Superior temporal gyrus (tissue), 1 donor: ENCODE results near the gene APOL4.
"Not testable (repeated sequence)": the region's sequence is repeated elsewhere in the genome, so short reads cannot be mapped to it uniquely, and the experiment has no call there.

ENCODE experiments used
- DNase-seq: peaks from one replicate; pipeline ENCODE4 v3.0.0-alpha.2; 2016; ENCODE audit errors: extremely low spot score

The APOL4 gene

GRCh38 chr22:36183446-36183845 is 18.2 kb downstream of the APOL4 start:
- DNase-seq, result no peak

- no peak for DNase-seq
Observed at GRCh38 chr22:36182857-36183256, 18.8 kb downstream of the APOL4 start.

- DNase-seq, result no peak
Observed at GRCh38 chr22:36182056-36182455, 19.6 kb downstream of the APOL4 start.

- DNase-seq, result no peak
Observed at GRCh38 chr22:36180928-36181327, 20.7 kb downstream of the APOL4 start.

GRCh38 chr22:36180038-36180880 is 21.4 kb downstream of the APOL4 start:
- peak; percentile 80 for DNase-seq

- no peak for DNase-seq
Observed at GRCh38 chr22:36177160-36177559, 24.4 kb downstream of the APOL4 start.

- no peak for DNase-seq
Observed at GRCh38 chr22:36175892-36176291, 25.7 kb downstream of the APOL4 start.

GRCh38 chr22:36171941-36172340 is 29.7 kb downstream of the APOL4 start:
- DNase-seq, result no peak

GRCh38 chr22:36166518-36167220 is 34.9 kb downstream of the APOL4 start:
- DNase-seq, result no peak

GRCh38 chr22:36166086-36166485 is 35.5 kb downstream of the APOL4 start:
- no peak for DNase-seq

- DNase-seq, result no peak
Observed at GRCh38 chr22:36165141-36165540, 36.5 kb downstream of the APOL4 start.

- DNase-seq, result no peak
Observed at GRCh38 chr22:36164621-36165020, 37.0 kb downstream of the APOL4 start.

GRCh38 chr22:36163497-36163896 is 38.1 kb downstream of the APOL4 start:
- no peak for DNase-seq

- DNase-seq, result no peak
Observed at GRCh38 chr22:36162127-36163034, 39.2 kb downstream of the APOL4 start.

- DNase-seq, result not testable (repeated sequence)
Observed at GRCh38 chr22:36161793-36162126, 39.8 kb downstream of the APOL4 start.

- DNase-seq, result no peak
Observed at GRCh38 chr22:36160499-36160942, 41.1 kb downstream of the APOL4 start, which contains the start of gene APOL3. Gene APOL3, minus strand, starts transcription at chr22:36160755. Its CDS starts 11,700 bp downstream, at chr22:36149055.

- peak; percentile 76 for DNase-seq
Observed at GRCh38 chr22:36156515-36157419, 44.8 kb downstream of the APOL4 start.

GRCh38 chr22:36156119-36156514 is 45.5 kb downstream of the APOL4 start:
- no peak for DNase-seq

- no peak for DNase-seq
Observed at GRCh38 chr22:36155702-36156101, 45.9 kb downstream of the APOL4 start.

GRCh38 chr22:36154423-36154945 is 47.1 kb downstream of the APOL4 start:
- DNase-seq, result no peak
